Erythroblast (primary cell): ENCODE data around the gene SERPINA4.
"Not testable (repeated sequence)": the region's sequence is repeated elsewhere in the genome, so short reads cannot be mapped to it uniquely, and the experiment has no call there.

ENCODE experiments used
- DNase-seq, 2 experiments: peaks; one replicate each; lab custom pipeline; 2025; lab: John Stamatoyannopoulos, UW
- GATA1 ChIP-seq: IDR thresholded peaks from 2 replicates; pipeline ENCODE4 v1.6.1; 2011; ENCODE audit warnings: low read depth, mild to moderate bottlenecking, control low read depth, low read length, moderate library complexity
- POLR2A ChIP-seq: IDR thresholded peaks from 2 replicates; pipeline ENCODE4 v1.6.1; 2011; ENCODE audit warnings: mild to moderate bottlenecking, low read length

The SERPINA4 gene

GRCh38 chr14:94598816-94599655 lies 37.8 kb downstream of the SERPINA4 start:
- DNase-seq: no peak
- TF ChIP-seq GATA1 (no peak), POLR2A (no peak)

- TF ChIP-seq POLR2A (no peak), GATA1 (no peak)
- DNase-seq: no peak
Observed at GRCh38 chr14:94599656-94600004, 38.4 kb downstream of the SERPINA4 start.

DNA sequence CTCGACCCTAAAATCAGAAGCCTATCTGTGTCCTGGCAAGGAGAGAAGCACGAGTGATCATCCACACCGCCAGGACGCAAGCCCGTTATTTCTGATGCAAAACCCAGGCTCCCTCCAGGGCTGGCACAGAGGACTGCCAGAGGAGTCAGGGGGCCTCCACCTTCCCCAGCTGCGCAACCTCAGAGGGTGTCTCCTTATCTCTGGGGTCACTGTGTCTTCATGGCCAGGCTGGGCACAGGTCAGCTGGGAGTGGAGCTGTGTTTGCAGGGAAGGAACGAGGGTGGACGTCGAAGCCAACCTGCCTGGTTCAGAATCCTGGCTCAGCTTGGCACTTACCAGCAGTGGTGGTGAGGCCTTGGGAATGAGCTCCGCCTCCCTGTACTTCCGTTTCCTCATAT lies 38.9 kb downstream of the SERPINA4 start:
- no peak for DNase-seq
- no peak for TF ChIP-seq GATA1
- no peak for TF ChIP-seq POLR2A

DNA sequence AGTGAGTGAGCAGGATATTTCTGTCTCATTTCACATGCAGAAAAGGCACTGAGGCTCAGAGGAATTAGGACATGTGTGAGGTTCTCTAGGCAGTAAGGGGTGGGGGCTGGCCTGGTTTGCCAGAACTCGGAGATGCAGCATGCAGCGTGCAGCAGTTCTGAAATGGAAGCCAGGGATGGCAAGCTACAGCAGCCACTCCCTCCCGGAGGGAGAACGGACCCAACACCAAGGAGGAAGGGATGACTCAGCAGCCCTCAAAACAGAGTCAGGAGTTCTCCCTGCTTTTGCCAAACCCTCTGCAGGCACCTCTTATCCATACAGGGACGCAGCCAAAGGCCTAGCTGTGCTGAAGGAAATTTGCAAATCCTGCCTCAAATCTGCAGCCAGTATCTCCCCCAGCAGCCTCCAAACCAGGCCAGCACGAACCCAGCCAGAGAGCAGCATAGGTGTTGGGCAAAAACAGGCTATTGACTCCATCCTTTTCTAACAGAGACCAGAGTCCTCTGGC lies 40.7 kb downstream of the SERPINA4 start:
- no peak for DNase-seq
- TF ChIP-seq POLR2A: no peak
- TF ChIP-seq GATA1: no peak

GRCh38 chr14:94602722-94603121 lies 41.5 kb downstream of the SERPINA4 start:
- no peak for DNase-seq
- TF ChIP-seq POLR2A (no peak), GATA1 (no peak)

GRCh38 chr14:94605361-94605760 lies 44.1 kb downstream of the SERPINA4 start:
- DNase-seq: no peak
- no peak for TF ChIP-seq POLR2A
- no peak for TF ChIP-seq GATA1

GRCh38 chr14:94608966-94609365 lies 47.7 kb downstream of the SERPINA4 start:
- DNase-seq: not testable (repeated sequence)

DNA sequence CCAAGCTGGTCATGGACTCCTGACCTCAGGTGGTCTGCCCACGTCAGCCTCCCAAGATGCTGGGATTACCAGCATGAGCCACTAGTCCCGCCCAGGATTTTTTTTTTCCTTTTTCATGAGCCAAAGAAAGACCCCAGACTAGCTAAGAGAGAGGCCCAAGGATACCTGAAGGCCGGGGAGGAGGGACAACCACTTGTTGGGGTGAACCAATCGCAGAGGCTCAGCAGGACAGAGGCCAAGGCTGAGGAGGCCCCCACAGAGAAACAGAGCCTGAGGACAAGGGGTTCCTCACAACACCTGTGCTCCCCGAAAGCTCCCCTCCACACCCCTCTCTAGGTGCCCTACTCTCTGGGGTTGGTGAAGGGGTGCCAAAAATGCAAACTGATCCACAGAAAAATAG lies 49.9 kb downstream of the SERPINA4 start:
- no peak for DNase-seq
- no peak for TF ChIP-seq POLR2A
- TF ChIP-seq GATA1: no peak

DNA sequence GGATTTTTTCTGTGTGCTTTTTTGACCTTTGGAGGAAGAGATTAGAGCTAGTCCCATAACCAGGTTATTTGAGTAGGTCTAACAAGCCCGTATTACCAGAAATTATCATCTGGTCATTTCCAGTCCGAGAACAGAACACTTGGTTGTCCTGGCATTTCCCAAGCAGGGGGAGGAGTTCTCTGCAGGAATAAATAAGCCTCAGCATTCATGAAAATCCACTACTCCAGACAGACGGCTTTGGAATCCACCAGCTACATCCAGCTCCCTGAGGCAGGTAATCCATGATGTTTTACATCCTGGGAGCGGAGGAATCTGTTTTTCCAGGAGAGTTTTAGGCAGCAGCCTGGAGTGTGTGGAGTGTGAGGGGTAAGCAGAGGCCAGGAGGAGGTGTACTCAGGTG lies 50.9 kb downstream of the SERPINA4 start, which contains the start of gene SERPINA3:
TSS of gene SERPINA3 (plus strand) at position 218 of the 400 bp plus-strand sequence. CDS start 2,051 bp downstream, outside the sequence.
- TF ChIP-seq POLR2A: no peak
- no peak for TF ChIP-seq GATA1
- no peak for DNase-seq

- DNase-seq: no peak
- TF ChIP-seq GATA1: no peak
- no peak for TF ChIP-seq POLR2A
Observed at GRCh38 chr14:94612580-94613554, 51.6 kb downstream of the SERPINA4 start.

DNA sequence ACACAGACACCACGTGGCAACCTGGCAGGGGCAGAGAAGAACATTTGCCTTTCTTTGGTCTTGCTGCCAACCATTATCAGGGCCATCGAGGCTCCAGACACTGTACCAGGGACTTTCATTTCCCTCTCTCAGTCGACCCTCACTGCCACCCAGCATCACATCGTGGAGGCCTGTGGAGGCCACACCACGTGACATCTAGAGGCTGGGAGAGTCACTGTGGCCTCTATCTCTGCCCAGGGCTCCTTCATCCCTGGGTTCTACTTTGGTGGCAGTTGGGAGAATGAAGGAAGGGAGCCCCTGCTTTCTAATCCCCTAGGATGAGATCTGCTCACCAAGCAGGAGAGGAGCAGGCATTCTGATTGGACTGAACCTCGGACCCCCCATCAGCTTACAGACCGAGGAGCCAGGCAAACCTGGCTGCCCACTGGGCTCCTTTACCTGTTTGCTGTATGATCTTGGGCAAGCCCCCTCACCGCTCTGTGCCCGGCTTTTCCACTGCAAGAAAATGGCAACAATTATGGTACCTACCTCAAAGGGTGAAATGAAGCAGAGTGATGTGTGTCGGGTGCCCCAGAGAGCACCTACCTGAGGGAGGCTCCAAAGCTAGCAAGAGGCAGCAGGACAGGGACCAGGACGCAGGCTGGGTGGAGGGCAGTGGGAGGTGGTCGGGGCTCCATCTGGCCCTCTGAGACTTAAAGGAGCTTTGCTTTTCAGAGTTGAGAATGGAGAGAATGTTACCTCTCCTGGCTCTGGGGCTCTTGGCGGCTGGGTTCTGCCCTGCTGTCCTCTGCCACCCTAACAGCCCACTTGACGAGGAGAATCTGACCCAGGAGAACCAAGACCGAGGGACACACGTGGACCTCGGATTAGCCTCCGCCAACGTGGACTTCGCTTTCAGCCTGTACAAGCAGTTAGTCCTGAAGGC lies 52.7 kb downstream of the SERPINA4 start:
- DNase-seq: no peak
- TF ChIP-seq POLR2A (no peak), GATA1 (no peak)

DNA sequence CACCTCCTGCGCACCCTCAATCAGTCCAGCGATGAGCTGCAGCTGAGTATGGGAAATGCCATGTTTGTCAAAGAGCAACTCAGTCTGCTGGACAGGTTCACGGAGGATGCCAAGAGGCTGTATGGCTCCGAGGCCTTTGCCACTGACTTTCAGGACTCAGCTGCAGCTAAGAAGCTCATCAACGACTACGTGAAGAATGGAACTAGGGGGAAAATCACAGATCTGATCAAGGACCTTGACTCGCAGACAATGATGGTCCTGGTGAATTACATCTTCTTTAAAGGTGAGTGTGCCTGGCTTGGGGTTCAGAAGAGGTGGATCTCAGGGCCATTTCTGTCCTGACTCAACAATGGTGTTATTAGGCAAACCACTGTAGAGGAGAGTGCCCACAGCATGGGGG lies 53.6 kb downstream of the SERPINA4 start:
- TF ChIP-seq POLR2A (no peak), GATA1 (no peak)
- DNase-seq: no peak

GRCh38 chr14:94615254-94615653 lies 54.0 kb downstream of the SERPINA4 start:
- DNase-seq: no peak
- TF ChIP-seq POLR2A: no peak
- no peak for TF ChIP-seq GATA1
